T-helper 2 cell treated with Interferon-gamma antibody and Interleukin-4, amounts not matched to agents 100 ng/mL and 5 ng/mL, for 36 hours (primary cell): Measurements from ENCODE around the gene PPT1. TPM values are rescaled to one million over a fixed set of nuclear protein-coding genes. Genes with fewer than 3 reads are reported as not detected.

Experiments
- intact Hi-C: fragments of 100-400 bp; cut with micrococcal nuclease; formaldehyde crosslinking; loops from one replicate; pipeline ENCODE4 v1.15.1; 2023
- total RNA-seq: library from RNA; stranded (reverse); gene quantifications from 2 replicates; pipeline ENCODE4 v1.2.3, GENCODE V29; 2022

Gene PPT1
- total RNA-seq = 102 TPM in 2 replicates

- intact Hi-C loops = loop anchor here (1.0 kb wide), 1 partner anchor 57 kb away; the partner anchor contains the start of gene CAP1
Observed at GRCh38 chr1:40096977-40097782, at the start of gene PPT1. Gene PPT1, minus strand, starts transcription at chr1:40097252. Its CDS starts 14 bp downstream, at chr1:40097238.

GRCh38 chr1:40143891-40144575, 47.0 kb upstream of the PPT1 start:
- intact Hi-C loops = loop anchor here (2.0 kb wide), 2 partner anchors 195 to 261 kb away; no protein-coding TSS in a partner anchor

- intact Hi-C loops = no loop called here
Observed at GRCh38 chr1:40141878-40142535, 45.0 kb upstream of the PPT1 start.

GRCh38 chr1:40140211-40140973, 43.3 kb upstream of the PPT1 start:
- intact Hi-C loops = no loop called here

DNA sequence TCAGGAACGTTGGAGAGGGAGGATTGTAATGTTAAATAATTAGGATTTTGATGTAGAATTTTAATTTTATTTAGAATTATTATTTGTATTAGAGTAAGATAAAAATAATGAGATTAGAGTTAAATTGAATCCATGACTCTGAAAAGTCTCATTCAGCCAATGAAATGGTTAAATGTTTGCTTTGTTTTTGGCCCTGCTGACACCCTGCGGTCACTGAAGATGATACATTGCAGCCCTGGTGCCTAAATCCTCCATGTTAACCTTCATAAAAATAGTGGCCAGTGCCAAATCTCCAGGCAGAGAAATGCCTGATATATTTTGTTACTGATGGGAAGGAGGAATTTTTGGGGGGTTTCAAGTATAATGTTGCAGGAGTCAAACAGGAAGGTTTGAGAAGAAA, 36.8 kb upstream of the PPT1 start:
- intact Hi-C loops = no loop called here

- intact Hi-C loops = no loop called here
Observed at GRCh38 chr1:40133312-40133665, 36.2 kb upstream of the PPT1 start.

DNA sequence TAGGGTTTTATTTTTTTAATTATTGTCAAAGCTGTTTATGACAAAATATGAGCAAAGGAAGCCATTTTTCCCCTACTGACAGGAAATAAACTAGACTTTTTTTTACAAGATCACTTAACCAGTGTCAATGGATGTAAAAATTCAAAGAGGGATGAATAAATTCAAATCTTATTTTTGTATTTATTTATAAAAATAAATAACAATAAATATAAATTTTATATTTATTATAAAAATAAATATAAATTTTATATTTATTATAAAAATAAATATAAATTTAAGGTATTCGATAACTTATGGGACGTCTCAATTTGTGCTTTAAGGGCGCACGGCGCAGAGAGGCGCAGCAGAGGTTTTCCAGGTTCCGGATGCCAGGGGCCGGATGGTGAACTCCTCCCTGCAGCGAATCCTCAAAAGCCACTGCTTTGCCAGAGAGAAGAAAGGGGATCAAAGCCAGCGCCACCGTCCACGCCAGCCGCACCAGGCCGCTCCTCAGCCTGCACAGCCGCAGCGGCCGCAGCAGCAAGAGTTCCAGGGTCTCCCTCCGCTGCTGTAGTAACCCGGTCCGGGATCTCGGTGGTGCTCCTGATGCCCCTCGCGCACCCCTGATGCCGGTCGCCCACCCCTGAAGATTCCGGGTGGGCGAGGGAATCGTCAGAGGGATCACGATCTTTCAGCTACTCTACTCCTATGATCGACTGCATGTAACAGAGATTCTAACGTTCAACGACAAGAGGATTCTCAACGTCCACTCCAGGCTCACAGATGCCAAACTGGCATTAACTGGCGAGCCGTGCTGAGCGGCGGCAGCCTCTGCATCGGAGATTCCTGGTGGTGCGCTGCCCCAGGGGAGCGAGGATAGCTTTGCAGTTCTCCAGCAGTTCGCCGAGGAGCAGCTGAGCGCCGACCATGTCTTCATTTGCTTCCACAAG, 35.6 kb upstream of the PPT1 start:
- intact Hi-C loops = no loop called here

DNA sequence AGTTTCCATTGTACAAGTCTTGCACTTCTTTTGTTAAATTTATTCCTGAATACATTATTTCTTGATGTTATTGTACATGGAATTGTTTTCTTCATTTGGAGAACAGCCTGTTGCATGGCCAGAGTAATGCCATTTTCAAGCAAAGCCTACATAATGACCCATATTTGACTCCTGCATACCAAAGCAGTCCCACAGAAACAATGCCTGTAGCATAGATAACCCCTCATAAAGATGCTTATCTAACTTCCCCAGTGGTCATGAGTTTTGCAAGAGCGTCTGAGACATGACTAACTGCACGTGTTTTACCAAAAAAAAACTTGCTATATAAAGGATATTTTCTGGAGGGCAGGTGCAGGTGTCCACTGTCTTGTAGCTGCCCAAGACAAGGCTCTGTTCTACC, 33.8 kb upstream of the PPT1 start:
- intact Hi-C loops = no loop called here

GRCh38 chr1:40122855-40123254, 25.8 kb upstream of the PPT1 start:
- intact Hi-C loops = no loop called here

DNA sequence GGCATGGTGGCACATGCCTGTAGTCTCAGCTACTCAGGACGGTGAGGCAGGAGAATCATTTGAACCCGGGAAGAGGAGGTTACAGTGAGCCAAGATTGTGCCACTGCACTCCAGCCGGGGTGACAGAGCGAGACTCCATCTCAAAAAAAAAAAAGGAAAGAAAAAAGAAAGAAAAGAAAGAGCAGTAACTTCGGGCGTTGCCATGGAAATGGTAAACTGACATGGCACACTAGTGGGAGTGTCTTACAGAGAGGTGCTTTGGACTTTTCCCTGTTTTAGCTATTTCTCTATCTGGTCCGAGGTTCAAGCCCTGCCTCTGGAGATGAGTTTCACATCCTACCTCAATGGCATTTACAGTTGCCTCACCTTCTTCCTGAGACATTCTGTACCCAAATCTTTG, 23.1 kb upstream of the PPT1 start:
- intact Hi-C loops = no loop called here

GRCh38 chr1:40114400-40114799, 17.3 kb upstream of the PPT1 start:
- intact Hi-C loops = no loop called here

DNA sequence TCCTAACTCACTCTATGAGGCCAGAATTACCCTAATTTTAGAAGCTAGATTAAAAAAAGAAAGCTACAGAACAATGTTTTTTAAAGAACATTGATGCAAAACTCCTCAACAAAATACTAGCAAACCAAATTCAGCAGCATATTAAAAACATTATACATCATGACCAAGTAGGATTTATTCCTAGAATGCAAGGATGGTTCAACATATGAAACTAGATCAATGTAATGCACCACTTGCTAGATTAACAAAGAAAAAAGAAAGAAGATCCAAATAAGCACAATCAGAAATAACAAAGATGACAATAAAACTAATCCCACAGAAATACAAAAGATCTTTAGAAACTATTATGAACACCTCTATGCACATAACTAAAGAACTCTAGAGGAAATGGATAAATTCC, 13.3 kb upstream of the PPT1 start:
- intact Hi-C loops = no loop called here

- intact Hi-C loops = no loop called here
Observed at GRCh38 chr1:40107290-40107959, 10.4 kb upstream of the PPT1 start.

DNA sequence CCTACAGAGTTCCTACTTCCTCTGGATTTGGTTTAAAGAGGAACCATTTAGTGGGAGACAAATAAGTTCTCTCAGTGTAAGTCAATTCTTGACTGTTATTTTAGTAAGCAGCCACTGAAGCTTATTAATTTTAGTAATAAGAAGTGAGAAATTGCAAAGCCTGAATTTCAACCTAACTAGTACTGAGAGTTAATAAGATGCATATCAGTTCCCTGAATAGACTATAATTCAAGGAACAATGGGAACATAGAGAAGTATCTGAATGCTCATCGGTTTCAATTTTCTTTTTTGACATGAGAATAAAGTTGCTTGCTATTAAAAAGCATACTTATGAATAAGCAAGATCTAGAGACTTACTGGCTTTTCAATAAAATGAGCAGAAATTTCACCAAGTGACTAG, 8.0 kb upstream of the PPT1 start:
- intact Hi-C loops = no loop called here

GRCh38 chr1:40102896-40103295, 5.8 kb upstream of the PPT1 start:
- intact Hi-C loops = no loop called here

- intact Hi-C loops = no loop called here
Observed at GRCh38 chr1:40102038-40102437, 5.0 kb upstream of the PPT1 start.

GRCh38 chr1:40096646-40096976, 441 bp downstream of the PPT1 start:
- intact Hi-C loops = no loop called here

GRCh38 chr1:40095806-40096205, 1.2 kb downstream of the PPT1 start:
- intact Hi-C loops = no loop called here

- intact Hi-C loops = no loop called here
Observed at GRCh38 chr1:40094466-40095110, 2.5 kb downstream of the PPT1 start.
